ENCODE measurements around the gene ERAL1.

- TF ChIP-seq POLR2A (IDR thresholded peaks at IDR 0.05), result no peak
- no peak for TF ChIP-seq CTCF (IDR thresholded peaks at IDR 0.05)
These were observed 30.5 kb downstream of the ERAL1 start for GRCh38 chr17:28885363-28885762.

Measured in heart left ventricle (tissue), 13 donors.